ENCODE data around the gene CCHCR1.

The CCHCR1 gene

DNA sequence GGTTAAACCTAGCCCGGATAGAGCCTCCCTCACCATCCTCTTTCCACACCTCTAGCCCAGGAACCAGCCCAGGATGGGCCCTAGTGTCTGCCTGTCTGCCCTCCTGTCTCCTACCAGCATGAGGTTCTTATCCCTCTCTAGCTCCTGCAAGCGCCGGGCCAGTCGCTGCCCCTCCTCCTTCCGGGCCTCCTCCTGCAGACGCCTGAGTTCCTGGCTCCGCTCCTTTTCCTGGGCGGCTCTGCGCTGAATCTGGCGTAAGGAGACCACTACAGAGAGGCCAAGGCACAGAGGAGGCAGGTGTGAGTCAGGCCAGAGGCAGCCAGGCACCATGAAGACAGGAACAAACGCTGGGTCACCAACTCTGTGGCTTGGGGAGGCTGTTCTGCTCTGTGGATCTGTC lies 14.5 kb downstream of the CCHCR1 start:
- no peak overlapping the region for H3K27ac ChIP-seq (ENCODE audit: low read depth, low read length)
- no peaks in the 10 kb centered on the region for H3K79me2 ChIP-seq (ENCODE audit: insufficient read depth, low read length)
- no peaks in the 10 kb centered on the region for H3K9me3 ChIP-seq (ENCODE audit: insufficient read depth, low read length)
- no peak overlapping the region for H3K4me2 ChIP-seq (ENCODE audit: low read depth, low read length, poor library complexity, severe bottlenecking)
- H3K9ac ChIP-seq (ENCODE audit: low read length), result no peak overlapping the region
- no peaks in the 10 kb centered on the region for H3K27me3 ChIP-seq (ENCODE audit: low read length)
- TF ChIP-seq EZH2phosphoT487 (conservative IDR thresholded peaks at IDR 0.05; ENCODE audit: low read length) (no peak), CTCF (IDR thresholded peaks at IDR 0.05; ENCODE audit: insufficient read depth, low read length, poor library complexity, severe bottlenecking) (no peak)
- no peaks in the 10 kb centered on the region for H3K9me2 ChIP-seq (replicated peaks; ENCODE audit: insufficient read depth, low read length)
- H3K4me3 ChIP-seq (ENCODE audit: insufficient read depth, low read length, poor library complexity, severe bottlenecking), result no peak overlapping the region
- no peaks in the 10 kb centered on the region for H4K20me1 ChIP-seq (ENCODE audit: low read depth, low read length)
- H3F3A ChIP-seq (ENCODE audit: insufficient read depth), result no peaks in the 10 kb centered on the region
- no peaks in the 10 kb centered on the region for H3K36me3 ChIP-seq (ENCODE audit: low read length)
- no peak overlapping the region for H2AFZ ChIP-seq (ENCODE audit: low read depth, low read length, severe bottlenecking)

DNA sequence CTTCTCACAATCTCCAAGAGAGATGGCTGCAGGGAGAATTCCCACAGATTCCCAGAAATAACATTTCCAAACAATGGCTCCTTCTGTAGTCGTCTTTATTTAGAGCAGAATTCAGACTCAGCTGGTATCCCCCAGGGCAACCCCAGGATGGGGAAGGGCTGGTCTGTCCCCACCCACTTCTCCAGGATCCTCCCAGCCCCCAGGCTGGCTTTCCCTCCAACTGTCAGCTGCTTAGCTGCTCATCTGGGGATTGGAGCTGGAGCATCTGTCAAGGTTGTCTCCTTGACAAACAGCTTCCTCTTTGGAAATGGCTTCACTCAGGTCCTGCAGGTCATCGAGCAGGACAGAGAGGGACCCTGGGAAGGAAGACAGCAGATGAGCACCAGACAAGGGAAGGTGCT lies 15.2 kb downstream of the CCHCR1 start:
- Histone ChIP-seq H3K27ac (ENCODE audit: low read depth, low read length) (no peak overlapping the region), H3K4me3 (ENCODE audit: insufficient read depth, low read length, poor library complexity, severe bottlenecking) (no peak overlapping the region), H3F3A (ENCODE audit: insufficient read depth) (no peaks in the 10 kb centered on the region), H3K9ac (ENCODE audit: low read length) (no peak overlapping the region), H2AFZ (ENCODE audit: low read depth, low read length, severe bottlenecking) (no peak overlapping the region), H3K36me3 (ENCODE audit: low read length) (no peaks in the 10 kb centered on the region), H3K4me2 (ENCODE audit: low read depth, low read length, poor library complexity, severe bottlenecking) (no peak overlapping the region), H3K27me3 (ENCODE audit: low read length) (no peaks in the 10 kb centered on the region), H4K20me1 (ENCODE audit: low read depth, low read length) (no peaks in the 10 kb centered on the region), H3K9me3 (ENCODE audit: insufficient read depth, low read length) (no peaks in the 10 kb centered on the region), H3K79me2 (ENCODE audit: insufficient read depth, low read length) (no peaks in the 10 kb centered on the region), H3K9me2 (replicated peaks; ENCODE audit: insufficient read depth, low read length) (no peaks in the 10 kb centered on the region)
- no peak for TF ChIP-seq CTCF (IDR thresholded peaks at IDR 0.05; ENCODE audit: insufficient read depth, low read length, poor library complexity, severe bottlenecking)
- TF ChIP-seq EZH2phosphoT487 (conservative IDR thresholded peaks at IDR 0.05; ENCODE audit: low read length), result no peak

GRCh38 chr6:31140643-31141042 lies 17.0 kb downstream of the CCHCR1 start:
- H3K9me3 ChIP-seq (ENCODE audit: insufficient read depth, low read length), result no peaks in the 10 kb centered on the region
- no peak overlapping the region for H3K4me3 ChIP-seq (ENCODE audit: insufficient read depth, low read length, poor library complexity, severe bottlenecking)
- H3K27me3 ChIP-seq (ENCODE audit: low read length), result no peaks in the 10 kb centered on the region
- no peaks in the 10 kb centered on the region for H3F3A ChIP-seq (ENCODE audit: insufficient read depth)
- H2AFZ ChIP-seq (ENCODE audit: low read depth, low read length, severe bottlenecking), result no peak overlapping the region
- no peaks in the 10 kb centered on the region for H4K20me1 ChIP-seq (ENCODE audit: low read depth, low read length)
- no peak for TF ChIP-seq EZH2phosphoT487 (conservative IDR thresholded peaks at IDR 0.05; ENCODE audit: low read length)
- no peak for TF ChIP-seq CTCF (IDR thresholded peaks at IDR 0.05; ENCODE audit: insufficient read depth, low read length, poor library complexity, severe bottlenecking)
- no peaks in the 10 kb centered on the region for H3K79me2 ChIP-seq (ENCODE audit: insufficient read depth, low read length)
- H3K9ac ChIP-seq (ENCODE audit: low read length), result no peak overlapping the region
- H3K9me2 ChIP-seq (replicated peaks; ENCODE audit: insufficient read depth, low read length), result no peaks in the 10 kb centered on the region
- H3K27ac ChIP-seq (ENCODE audit: low read depth, low read length), result no peak overlapping the region
- H3K4me2 ChIP-seq (ENCODE audit: low read depth, low read length, poor library complexity, severe bottlenecking), result no peak overlapping the region
- H3K36me3 ChIP-seq (ENCODE audit: low read length), result no peaks in the 10 kb centered on the region

DNA sequence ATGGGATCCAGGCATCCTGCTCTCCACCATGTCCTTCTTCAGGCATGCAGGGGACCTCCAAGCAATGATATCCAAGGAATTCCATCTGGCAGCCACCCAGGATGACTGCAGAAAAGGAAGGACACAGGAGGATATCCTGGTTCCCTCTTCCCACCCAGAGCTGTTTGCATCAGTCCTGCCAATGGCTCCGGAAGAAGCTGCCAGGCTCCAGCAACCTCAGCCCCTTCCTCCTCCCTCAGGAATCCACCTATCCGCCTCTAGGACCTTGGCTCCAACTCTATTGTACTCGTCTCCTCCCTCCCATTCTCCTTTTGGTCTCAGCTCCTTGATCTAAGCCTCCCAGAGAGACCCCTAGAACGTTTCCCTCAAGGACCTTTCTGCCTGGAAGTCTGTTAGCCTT lies 18.0 kb downstream of the CCHCR1 start:
- Histone ChIP-seq H3K27ac (ENCODE audit: low read depth, low read length) (no peak overlapping the region), H4K20me1 (ENCODE audit: low read depth, low read length) (no peaks in the 10 kb centered on the region), H3K9me3 (ENCODE audit: insufficient read depth, low read length) (no peaks in the 10 kb centered on the region), H3K79me2 (ENCODE audit: insufficient read depth, low read length) (no peaks in the 10 kb centered on the region), H2AFZ (ENCODE audit: low read depth, low read length, severe bottlenecking) (no peak overlapping the region), H3K9me2 (replicated peaks; ENCODE audit: insufficient read depth, low read length) (no peaks in the 10 kb centered on the region), H3F3A (ENCODE audit: insufficient read depth) (no peaks in the 10 kb centered on the region), H3K4me2 (ENCODE audit: low read depth, low read length, poor library complexity, severe bottlenecking) (no peak overlapping the region), H3K27me3 (ENCODE audit: low read length) (no peaks in the 10 kb centered on the region), H3K4me3 (ENCODE audit: insufficient read depth, low read length, poor library complexity, severe bottlenecking) (no peak overlapping the region), H3K9ac (ENCODE audit: low read length) (no peak overlapping the region), H3K36me3 (ENCODE audit: low read length) (no peaks in the 10 kb centered on the region)
- no peak for TF ChIP-seq EZH2phosphoT487 (conservative IDR thresholded peaks at IDR 0.05; ENCODE audit: low read length)
- TF ChIP-seq CTCF (IDR thresholded peaks at IDR 0.05; ENCODE audit: insufficient read depth, low read length, poor library complexity, severe bottlenecking), result no peak
